ENCODE data around the gene ACOT11.
"Not testable (repeated sequence)": the region's sequence is repeated elsewhere in the genome, so short reads cannot be mapped to it uniquely, and the experiment has no call there.

ACOT11 gene

DNA sequence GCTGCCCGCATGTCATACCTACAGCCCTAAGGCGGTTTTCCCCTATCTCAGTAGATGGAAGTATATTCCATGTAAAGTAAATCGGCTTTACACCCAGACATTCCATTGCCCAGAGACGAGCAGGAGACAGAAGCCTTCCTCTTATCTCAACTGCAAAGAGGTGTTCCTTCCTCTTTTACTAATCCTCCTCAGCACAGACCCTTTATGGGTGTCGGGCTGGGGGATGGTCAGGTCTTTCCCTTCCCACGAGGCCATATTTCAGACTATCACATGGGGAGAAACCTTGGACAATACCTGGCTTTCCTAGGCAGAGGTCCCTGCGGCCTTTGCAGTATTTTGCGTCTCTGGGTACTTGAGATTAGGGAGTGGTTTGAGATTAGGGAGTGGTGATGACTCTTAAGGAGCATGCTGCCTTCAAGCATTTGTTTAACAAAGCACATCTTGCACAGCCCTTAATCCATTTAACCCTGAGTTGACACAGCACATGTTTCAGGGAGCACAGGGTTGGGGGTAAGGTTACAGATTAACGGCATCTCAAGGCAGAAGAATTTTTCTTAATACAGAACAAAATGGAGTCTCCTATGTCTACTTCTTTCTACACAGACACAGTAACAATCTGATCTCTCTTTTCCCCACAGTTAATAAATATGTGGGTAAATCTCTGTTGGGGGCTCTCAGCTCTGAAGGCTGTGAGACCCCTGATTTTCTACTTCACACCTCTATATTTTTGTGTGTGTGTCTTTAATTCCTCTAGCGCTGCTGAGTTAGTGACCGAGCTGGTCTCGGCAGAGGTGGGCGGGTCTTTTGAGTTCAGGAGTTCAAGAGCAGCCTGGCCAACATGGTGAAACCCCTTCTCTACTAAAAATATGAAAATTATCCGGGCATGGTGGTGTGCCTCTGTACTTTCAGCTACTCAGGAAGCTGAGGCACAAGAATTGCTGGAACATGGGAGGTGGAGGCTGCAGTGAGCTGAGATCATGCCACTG lies 88.7 kb downstream of the ACOT11 start:
- not testable (repeated sequence) for H3K27me3 ChIP-seq (ENCODE audit: control insufficient read depth, insufficient read depth, low read length); H3K9ac ChIP-seq (ENCODE audit: low read length); H3K4me3 ChIP-seq (ENCODE audit: low read length); H3K36me3 ChIP-seq (ENCODE audit: control insufficient read depth, insufficient read depth, low read length); H3K9me3 ChIP-seq (ENCODE audit: control insufficient read depth, low read length); H3K4me1 ChIP-seq (ENCODE audit: control insufficient read depth, insufficient read depth, low read length)

DNA sequence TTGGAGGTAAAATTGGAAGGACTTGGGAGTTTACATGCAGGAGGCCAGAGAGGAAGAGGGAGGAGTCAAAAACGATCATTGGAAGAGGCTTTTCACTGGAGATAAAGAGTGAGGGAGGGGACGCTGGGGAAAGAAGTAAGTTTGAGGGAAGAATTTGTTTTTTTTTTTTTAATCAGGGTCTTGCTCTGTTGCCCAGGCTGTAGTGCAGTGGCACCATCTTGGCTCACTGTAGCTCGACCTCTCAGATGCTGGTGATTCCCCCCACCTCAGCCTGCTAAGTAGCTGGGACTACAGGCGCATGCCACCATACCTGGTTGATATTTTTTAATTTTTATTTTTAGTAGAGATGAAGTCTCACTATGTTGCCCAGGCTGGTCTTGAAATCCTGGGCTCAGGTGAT lies 92.3 kb downstream of the ACOT11 start:
- Histone ChIP-seq H3K27me3 (ENCODE audit: control insufficient read depth, insufficient read depth, low read length) (no peaks in the 10 kb centered on the region), H3K4me3 (ENCODE audit: low read length) (no peak overlapping the region), H3K36me3 (ENCODE audit: control insufficient read depth, insufficient read depth, low read length) (no peaks in the 10 kb centered on the region), H3K9ac (ENCODE audit: low read length) (no peak overlapping the region), H3K9me3 (ENCODE audit: control insufficient read depth, low read length) (no peaks in the 10 kb centered on the region), H3K4me1 (ENCODE audit: control insufficient read depth, insufficient read depth, low read length) (no peaks in the 10 kb centered on the region)

DNA sequence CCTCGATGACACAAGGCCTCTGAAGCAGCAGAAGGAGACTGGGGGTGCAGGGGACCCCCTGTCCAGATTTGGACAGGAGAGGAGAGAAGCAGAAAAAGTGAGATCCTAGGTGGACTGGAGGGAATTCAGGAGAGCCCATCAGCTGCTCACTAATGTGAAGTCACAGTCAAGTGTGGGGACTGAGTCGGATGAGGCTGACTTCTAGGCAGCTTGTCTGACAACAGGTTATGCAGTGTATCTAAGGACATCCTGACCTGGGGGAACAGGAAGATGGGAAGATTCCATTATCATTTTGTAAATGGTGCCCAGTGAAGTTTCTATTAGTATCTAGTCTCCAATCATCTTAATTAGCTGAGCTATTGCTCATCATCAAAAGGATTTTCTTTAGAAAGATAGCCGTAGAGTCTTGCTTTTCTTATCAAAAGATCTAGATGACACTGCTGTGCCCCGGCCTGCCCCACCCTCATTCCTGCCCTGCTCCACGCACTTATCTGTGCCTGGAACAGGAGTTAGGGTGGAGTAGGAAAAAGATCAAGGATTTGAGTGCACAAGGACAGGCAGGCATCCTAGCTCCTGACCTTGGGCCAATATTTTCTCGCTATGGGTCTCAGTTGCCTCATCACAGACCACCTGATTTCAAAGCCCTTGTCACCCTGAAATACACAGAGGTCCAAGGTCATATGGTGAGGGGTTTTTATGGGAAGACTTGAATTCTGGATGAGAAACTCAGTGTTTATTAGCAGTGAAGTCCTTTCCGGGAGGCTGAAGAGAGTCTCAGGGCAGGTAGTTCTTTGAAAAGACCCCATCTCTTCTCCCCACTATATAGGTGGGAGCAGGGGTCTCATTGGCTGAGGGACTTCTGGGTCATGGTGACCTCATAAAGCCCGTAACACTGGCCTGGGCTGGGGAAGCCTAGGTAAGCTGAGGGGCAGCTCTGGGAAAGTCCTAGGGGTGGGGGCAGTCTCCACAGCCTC lies 93.1 kb downstream of the ACOT11 start, which contains the start of gene MROH7:
MROH7 (plus strand) TSS at position 924 of the 974 bp plus-strand sequence. CDS start 11,141 bp downstream, outside the sequence.
- Histone ChIP-seq H3K36me3 (ENCODE audit: control insufficient read depth, insufficient read depth, low read length) (no peaks in the 10 kb centered on the region), H3K9ac (ENCODE audit: low read length) (no peak within 1 kb of the TSS), H3K27me3 (ENCODE audit: control insufficient read depth, insufficient read depth, low read length) (no peaks in the 10 kb centered on the region), H3K9me3 (ENCODE audit: control insufficient read depth, low read length) (no peaks in the 10 kb centered on the region), H3K4me3 (ENCODE audit: low read length) (no peak within 1 kb of the TSS), H3K4me1 (ENCODE audit: control insufficient read depth, insufficient read depth, low read length) (no peaks in the 10 kb centered on the region)

DNA sequence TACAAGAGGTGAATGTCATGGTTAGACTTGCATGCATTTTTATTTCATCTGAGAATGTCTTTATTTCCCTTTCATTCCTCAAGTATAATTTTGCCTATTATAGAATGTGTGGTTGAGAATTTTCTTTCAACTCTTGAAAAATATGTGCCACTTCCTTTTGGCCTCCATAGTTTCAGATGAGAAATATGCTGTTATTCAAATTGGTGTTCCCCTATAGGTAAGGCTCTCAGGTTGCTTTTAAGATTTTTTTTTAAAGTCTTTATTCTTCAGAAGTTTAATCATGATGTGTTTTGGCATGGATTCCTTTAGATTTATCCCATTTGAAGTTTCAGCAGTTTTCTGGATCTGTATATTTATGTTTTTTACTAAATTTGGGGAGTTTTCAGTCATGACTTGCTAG lies 95.7 kb downstream of the ACOT11 start:
- no peaks in the 10 kb centered on the region for H3K9me3 ChIP-seq (ENCODE audit: control insufficient read depth, low read length)
- H3K27me3 ChIP-seq (ENCODE audit: control insufficient read depth, insufficient read depth, low read length), result no peaks in the 10 kb centered on the region
- no peak overlapping the region for H3K4me3 ChIP-seq (ENCODE audit: low read length)
- no peaks in the 10 kb centered on the region for H3K36me3 ChIP-seq (ENCODE audit: control insufficient read depth, insufficient read depth, low read length)
- H3K4me1 ChIP-seq (ENCODE audit: control insufficient read depth, insufficient read depth, low read length), result peaks cover 4% of the 10 kb centered on the region
- H3K9ac ChIP-seq (ENCODE audit: low read length), result no peak overlapping the region

DNA sequence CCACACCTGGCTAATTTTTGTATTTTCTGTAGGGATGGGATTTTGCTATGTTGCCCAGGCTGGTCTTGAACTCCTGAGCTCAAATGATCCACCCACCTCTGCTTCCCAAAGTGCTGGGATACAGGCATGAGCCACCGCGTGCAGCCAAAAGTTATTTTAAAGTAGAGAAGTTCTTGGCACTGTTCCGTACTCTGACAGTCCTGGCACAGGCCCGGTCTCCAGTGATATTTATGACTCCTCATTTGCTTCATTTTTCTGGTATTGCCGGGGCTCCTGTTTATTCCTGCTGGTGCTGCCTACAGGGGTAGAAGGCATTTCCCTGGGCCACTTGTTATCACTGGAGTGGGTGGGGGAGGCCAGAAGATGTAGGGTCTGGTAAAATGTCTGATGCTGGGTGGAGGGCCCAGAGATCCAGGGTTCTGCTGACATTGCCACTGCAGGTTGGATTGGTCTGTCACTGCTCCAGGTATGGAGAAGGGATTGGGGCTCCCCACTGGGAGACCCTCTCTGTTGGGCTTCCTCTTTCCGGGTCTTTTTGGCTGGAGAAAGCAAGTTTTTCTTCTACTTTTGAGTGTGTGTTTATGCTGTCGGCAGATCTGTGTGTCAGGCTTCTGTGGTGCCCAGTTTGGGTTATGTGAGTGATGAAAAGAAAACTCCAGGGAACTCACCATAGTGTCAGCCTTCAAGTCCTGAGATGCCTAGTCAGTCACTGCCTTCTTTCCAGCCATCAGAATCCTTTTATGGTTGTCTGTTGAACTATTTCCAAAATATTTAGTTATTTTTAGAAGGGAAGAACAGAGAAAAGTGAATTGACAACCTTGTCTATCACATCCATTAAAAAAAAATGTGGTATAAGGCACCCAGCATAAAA lies 98.0 kb downstream of the ACOT11 start:
- no peak overlapping the region for H3K4me3 ChIP-seq (ENCODE audit: low read length)
- peaks cover 21% of the 10 kb centered on the region for H3K4me1 ChIP-seq (ENCODE audit: control insufficient read depth, insufficient read depth, low read length)
- no peak overlapping the region for H3K9ac ChIP-seq (ENCODE audit: low read length)
- no peaks in the 10 kb centered on the region for H3K36me3 ChIP-seq (ENCODE audit: control insufficient read depth, insufficient read depth, low read length)
- no peaks in the 10 kb centered on the region for H3K9me3 ChIP-seq (ENCODE audit: control insufficient read depth, low read length)
- no peaks in the 10 kb centered on the region for H3K27me3 ChIP-seq (ENCODE audit: control insufficient read depth, insufficient read depth, low read length)

DNA sequence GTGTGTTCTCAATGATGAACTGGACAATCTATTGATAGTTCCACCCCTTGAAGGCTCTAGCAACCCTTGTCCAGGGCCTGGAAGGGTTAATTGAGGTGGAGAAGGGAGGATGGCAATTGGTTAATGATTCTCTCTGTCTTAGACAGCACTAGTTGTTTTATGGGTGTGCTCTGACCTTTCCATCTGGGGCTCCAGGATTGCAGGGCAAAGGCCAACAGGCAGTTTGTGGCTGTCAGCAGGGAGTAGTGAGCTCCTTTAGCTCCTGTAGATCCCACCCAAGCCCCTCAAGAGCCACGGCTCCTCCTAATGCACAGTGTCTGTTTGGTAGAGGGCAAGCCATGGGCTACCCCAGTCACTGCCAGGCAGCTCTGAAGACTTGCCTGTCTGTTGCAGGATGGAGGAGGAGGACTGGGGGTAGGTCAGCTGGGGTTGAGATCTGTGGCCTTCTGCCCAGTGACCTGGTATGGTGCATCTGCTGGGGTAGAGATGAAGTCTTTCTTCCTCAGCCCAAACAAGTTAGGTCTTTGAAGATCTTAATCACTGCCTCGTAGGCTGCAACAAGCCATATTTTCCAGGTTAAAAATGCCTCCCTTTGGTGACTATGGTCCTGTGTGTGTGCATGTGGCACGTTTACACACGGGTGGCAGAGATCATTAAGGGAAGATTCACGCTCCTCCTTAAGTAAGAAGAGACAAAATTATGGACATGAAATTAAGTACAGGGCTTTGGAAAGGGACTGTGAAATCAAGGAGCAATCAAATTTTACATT lies 101.3 kb downstream of the ACOT11 start:
- Histone ChIP-seq H3K9me3 (ENCODE audit: control insufficient read depth, low read length) (no peaks in the 10 kb centered on the region), H3K36me3 (ENCODE audit: control insufficient read depth, insufficient read depth, low read length) (no peaks in the 10 kb centered on the region), H3K4me3 (ENCODE audit: low read length) (no peak overlapping the region), H3K4me1 (ENCODE audit: control insufficient read depth, insufficient read depth, low read length) (peaks cover 21% of the 10 kb centered on the region), H3K9ac (ENCODE audit: low read length) (no peak overlapping the region), H3K27me3 (ENCODE audit: control insufficient read depth, insufficient read depth, low read length) (no peaks in the 10 kb centered on the region)

DNA sequence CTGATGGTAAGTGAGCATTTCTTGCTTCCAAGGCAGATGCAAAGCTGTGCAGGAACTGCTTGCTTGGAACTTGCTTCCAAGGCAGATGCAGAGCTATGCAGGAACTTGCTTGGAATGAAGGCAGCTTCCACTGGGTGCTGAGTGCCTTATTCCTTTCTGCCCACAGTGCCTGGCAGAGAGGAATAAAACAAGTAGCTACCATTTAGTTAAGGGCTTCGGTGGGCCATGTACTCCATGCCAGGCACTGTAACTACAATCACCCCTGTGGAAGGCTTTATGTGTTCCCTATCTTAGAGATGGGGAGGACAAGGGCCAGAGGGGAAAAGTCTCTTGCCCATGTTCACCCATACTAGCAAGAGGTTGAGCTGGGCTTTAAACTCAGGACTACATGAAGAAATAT lies 101.9 kb downstream of the ACOT11 start:
- no peak overlapping the region for H3K4me3 ChIP-seq (ENCODE audit: low read length)
- no peaks in the 10 kb centered on the region for H3K27me3 ChIP-seq (ENCODE audit: control insufficient read depth, insufficient read depth, low read length)
- no peaks in the 10 kb centered on the region for H3K36me3 ChIP-seq (ENCODE audit: control insufficient read depth, insufficient read depth, low read length)
- peaks cover 21% of the 10 kb centered on the region for H3K4me1 ChIP-seq (ENCODE audit: control insufficient read depth, insufficient read depth, low read length)
- H3K9me3 ChIP-seq (ENCODE audit: control insufficient read depth, low read length), result no peaks in the 10 kb centered on the region
- no peak overlapping the region for H3K9ac ChIP-seq (ENCODE audit: low read length)

DNA sequence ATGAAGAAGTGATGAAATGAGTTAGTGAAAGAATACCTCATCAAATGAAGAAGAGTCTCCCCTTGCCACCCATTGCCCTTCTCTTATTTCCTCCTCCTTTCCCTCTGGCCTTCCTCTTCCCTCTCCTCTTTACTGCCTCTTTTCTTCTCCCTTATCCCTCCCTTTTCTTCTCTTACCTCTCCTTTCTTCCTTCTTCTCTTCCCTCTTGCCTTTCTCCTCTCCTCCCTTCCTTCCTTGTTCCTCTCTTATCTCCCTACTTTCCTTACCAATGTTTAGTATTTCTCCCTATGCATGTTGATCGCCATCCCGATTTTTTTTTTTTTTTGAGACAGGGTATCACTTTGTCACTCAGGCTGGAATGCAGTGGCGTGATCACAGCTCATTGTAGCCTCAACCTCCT lies 102.4 kb downstream of the ACOT11 start:
- H3K4me1 ChIP-seq (ENCODE audit: control insufficient read depth, insufficient read depth, low read length), result peaks cover 21% of the 10 kb centered on the region
- H3K9me3 ChIP-seq (ENCODE audit: control insufficient read depth, low read length), result no peaks in the 10 kb centered on the region
- no peak overlapping the region for H3K9ac ChIP-seq (ENCODE audit: low read length)
- H3K4me3 ChIP-seq (ENCODE audit: low read length), result no peak overlapping the region
- H3K36me3 ChIP-seq (ENCODE audit: control insufficient read depth, insufficient read depth, low read length), result no peaks in the 10 kb centered on the region
- no peaks in the 10 kb centered on the region for H3K27me3 ChIP-seq (ENCODE audit: control insufficient read depth, insufficient read depth, low read length)

DNA sequence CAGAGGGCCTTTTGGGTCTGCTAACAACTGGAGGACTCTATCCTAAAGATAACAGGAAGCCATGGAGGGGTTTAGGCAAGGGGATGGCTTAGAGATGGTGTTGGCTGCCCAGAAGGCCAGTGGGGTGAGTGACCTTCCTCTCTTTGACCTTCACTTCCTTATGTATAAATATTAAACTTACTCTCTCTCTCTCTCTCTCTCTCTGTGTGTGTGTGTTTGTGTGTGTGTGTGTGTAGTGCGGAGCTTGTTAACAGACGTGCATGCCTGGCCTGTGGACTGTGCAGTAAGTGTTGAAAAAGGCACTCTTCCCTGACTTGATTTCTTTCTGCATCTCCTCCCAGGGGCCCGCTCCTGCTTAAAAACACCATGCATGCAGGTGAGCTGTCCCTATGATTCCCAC lies 103.6 kb downstream of the ACOT11 start:
- no peaks in the 10 kb centered on the region for H3K27me3 ChIP-seq (ENCODE audit: control insufficient read depth, insufficient read depth, low read length)
- H3K4me1 ChIP-seq (ENCODE audit: control insufficient read depth, insufficient read depth, low read length), result peaks cover 21% of the 10 kb centered on the region
- H3K4me3 ChIP-seq (ENCODE audit: low read length), result no peak overlapping the region
- H3K36me3 ChIP-seq (ENCODE audit: control insufficient read depth, insufficient read depth, low read length), result no peaks in the 10 kb centered on the region
- no peaks in the 10 kb centered on the region for H3K9me3 ChIP-seq (ENCODE audit: control insufficient read depth, low read length)
- H3K9ac ChIP-seq (ENCODE audit: low read length), result no peak overlapping the region

DNA sequence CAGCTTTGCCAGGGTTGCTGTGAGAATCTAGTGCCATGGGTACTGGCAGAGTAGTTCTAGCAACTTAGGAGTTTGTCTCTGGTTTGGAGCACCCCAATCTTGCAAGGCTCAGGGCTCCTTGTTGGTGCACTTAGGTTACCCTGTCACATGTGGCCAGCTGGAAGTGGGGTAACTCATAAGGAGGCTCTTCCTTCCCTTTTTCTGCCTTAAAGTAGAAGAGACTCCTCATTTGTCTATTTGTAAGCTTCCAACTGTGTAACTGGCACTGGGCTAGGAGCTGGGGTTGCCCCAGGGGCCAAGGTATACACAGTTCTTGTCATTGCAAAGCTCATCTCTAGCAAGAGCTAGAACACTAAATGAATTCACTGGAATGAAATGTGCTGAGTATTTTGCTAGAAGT lies 104.1 kb downstream of the ACOT11 start:
- no peaks in the 10 kb centered on the region for H3K27me3 ChIP-seq (ENCODE audit: control insufficient read depth, insufficient read depth, low read length)
- H3K9ac ChIP-seq (ENCODE audit: low read length), result no peak overlapping the region
- peaks cover 21% of the 10 kb centered on the region for H3K4me1 ChIP-seq (ENCODE audit: control insufficient read depth, insufficient read depth, low read length)
- no peaks in the 10 kb centered on the region for H3K9me3 ChIP-seq (ENCODE audit: control insufficient read depth, low read length)
- H3K36me3 ChIP-seq (ENCODE audit: control insufficient read depth, insufficient read depth, low read length), result no peaks in the 10 kb centered on the region
- no peak overlapping the region for H3K4me3 ChIP-seq (ENCODE audit: low read length)

DNA sequence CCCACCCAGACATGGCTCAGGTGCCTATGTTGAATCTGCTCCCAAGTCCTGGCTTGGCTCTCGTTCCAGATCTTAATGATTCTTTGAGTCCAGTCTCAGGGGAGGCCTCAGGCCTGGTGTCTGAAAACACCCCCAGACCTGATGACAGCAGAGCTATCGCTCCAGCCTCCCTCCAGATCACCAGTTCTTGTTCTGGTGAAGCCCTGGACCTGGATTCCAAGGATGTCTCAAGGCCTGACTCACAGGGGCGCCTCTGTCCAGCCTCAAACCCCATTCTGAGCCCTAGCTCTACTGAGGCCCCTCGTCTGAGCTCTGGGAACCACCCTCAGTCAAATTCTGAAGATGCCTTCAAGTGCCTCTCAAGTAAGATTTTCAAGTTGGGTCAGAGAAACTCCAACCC lies 105.0 kb downstream of the ACOT11 start:
- Histone ChIP-seq H3K36me3 (ENCODE audit: control insufficient read depth, insufficient read depth, low read length) (no peaks in the 10 kb centered on the region), H3K4me1 (ENCODE audit: control insufficient read depth, insufficient read depth, low read length) (peaks cover 21% of the 10 kb centered on the region), H3K4me3 (ENCODE audit: low read length) (no peak overlapping the region), H3K27me3 (ENCODE audit: control insufficient read depth, insufficient read depth, low read length) (no peaks in the 10 kb centered on the region), H3K9me3 (ENCODE audit: control insufficient read depth, low read length) (no peaks in the 10 kb centered on the region), H3K9ac (ENCODE audit: low read length) (no peak overlapping the region)
